Measurements from ENCODE around the gene CSMD2.

GRCh38 chr1:34167389-34167788 lies 2.4 kb upstream of the CSMD2 start:
- TF ChIP-seq CTCF (IDR thresholded peaks at IDR 0.05 in 2 of 3, conservative IDR thresholded peaks at IDR 0.05 in 1 of 3; ENCODE audit: borderline replicate concordance in 1 of 3, insufficient read depth in 1 of 3, low read depth in 2 of 3, low read length in 2 of 3): no peak
- no peak for TF ChIP-seq POLR2AphosphoS5 (IDR thresholded peaks at IDR 0.05; ENCODE audit: low read depth, low read length)
- no peak for TF ChIP-seq EZH2 (IDR thresholded peaks at IDR 0.05)
